CD4-positive, CD25-positive, alpha-beta regulatory T cell (primary cell): ENCODE data around the gene PCBD1. TPM values are rescaled to one million over a fixed set of nuclear protein-coding genes. Genes with fewer than 3 reads are reported as not detected.

ENCODE experiments used
- ATAC-seq, 2 donors: fragments of 150-1000 bp; cut with Tn5 transposase; one replicate each; pipeline ENCODE4 v1.10.0; 2021; ENCODE audit warnings: low read depth in 2 of 2, moderate number of reproducible peaks in 2 of 2, moderate library complexity in 1 of 2
- DNase-seq, 3 donors: peaks; one replicate each; pipeline versions ENCODE4 v3.0.0 to v3.0.0-alpha.2; 2012 to 2022; ENCODE audit warnings: mixed read lengths in 1 of 3
- H3K27ac ChIP-seq: one replicate; pipeline ENCODE4 v1.7.0; 2013; ENCODE audit warnings: mild to moderate bottlenecking, low read length; ENCODE audit not compliant: insufficient read depth, poor library complexity, severe bottlenecking
- H3K27me3 ChIP-seq: one replicate; pipeline ENCODE4 v1.7.0; 2013; ENCODE audit warnings: low read length; ENCODE audit not compliant: control insufficient read depth, insufficient read depth
- H3K36me3 ChIP-seq: one replicate; pipeline ENCODE4 v1.7.0; 2013; ENCODE audit warnings: mild to moderate bottlenecking, low read length, moderate library complexity; ENCODE audit not compliant: control insufficient read depth, insufficient read depth
- H3K4me1 ChIP-seq: 2 replicates; pipeline ENCODE4 v1.7.0; 2013; ENCODE audit warnings: mild to moderate bottlenecking, low read length; ENCODE audit not compliant: insufficient read depth, control insufficient read depth, poor library complexity, severe bottlenecking
- H3K4me3 ChIP-seq: one replicate; pipeline ENCODE4 v1.7.0; 2013; ENCODE audit warnings: low read depth, mild to moderate bottlenecking, low read length, moderate library complexity
- H3K9me3 ChIP-seq, 2 experiments: 1 replicate in 1 of 2; 2 replicates in 1 of 2; pipeline ENCODE4 v1.7.0; 2013; ENCODE audit warnings: low read length in 2 of 2, mild to moderate bottlenecking in 1 of 2, moderate library complexity in 1 of 2; ENCODE audit not compliant: control insufficient read depth in 2 of 2
- H3K27ac Mint-ChIP-seq, 3 donors: one replicate each; pipeline ENCODE4 v1.8.0; 2020 to 2022; ENCODE audit warnings: mild to moderate bottlenecking in 3 of 3, mixed read lengths in 3 of 3, moderate library complexity in 2 of 3
- H3K27me3 Mint-ChIP-seq: one replicate; pipeline ENCODE4 v1.8.0; 2022; ENCODE audit warnings: mild to moderate bottlenecking, mixed read lengths
- H3K36me3 Mint-ChIP-seq: one replicate; pipeline ENCODE4 v1.8.0; 2020; ENCODE audit warnings: mixed read lengths
- H3K4me1 Mint-ChIP-seq, 4 donors: one replicate each; pipeline ENCODE4 v1.8.0; 2020 to 2022; ENCODE audit warnings: mixed read lengths in 4 of 4, mild to moderate bottlenecking in 1 of 4
- H3K4me3 Mint-ChIP-seq, 4 donors: one replicate each; pipeline ENCODE4 v1.8.0; 2020 to 2022; ENCODE audit warnings: mild to moderate bottlenecking in 4 of 4, mixed read lengths in 4 of 4, moderate library complexity in 3 of 4
- H3K9me3 Mint-ChIP-seq, 7 donors: one replicate each; pipeline ENCODE4 v1.8.0; 2020 to 2022; ENCODE audit warnings: mixed read lengths in 7 of 7, mild to moderate bottlenecking in 3 of 7, moderate library complexity in 2 of 7
- polyA plus RNA-seq, 4 donors: library from polyadenylated mRNA; unstranded; fragments of 300-500 nt; fragmentation: Illumina TruSeq; gene quantifications; one replicate each; pipeline ENCODE4 v1.2.3, GENCODE V29; 2021
- total RNA-seq: library from RNA; stranded (reverse); gene quantifications from one replicate; pipeline ENCODE4 v1.2.3, GENCODE V29; 2022

Gene PCBD1
- total and polyA plus RNA-seq, 5 donors from 2014 or later = 14.0 to 41.7 (median 28.7) TPM

GRCh38 chr10:70910486-70911341 lies 22.3 kb upstream of the PCBD1 start:
- DNase-seq = no peak
- H3K9me3 ChIP-seq = no peaks in the 10 kb centered on the region
- Mint-ChIP-seq H3K27me3 (peaks cover 4% of the 10 kb centered on the region), H3K36me3 (no peaks in the 10 kb centered on the region), H3K9me3 (peaks cover 0 to 10% (median 0%) of the 10 kb centered on the region in 7 donors), H3K4me3 (no peak overlapping the region), H3K4me1 (no peaks in the 10 kb centered on the region), H3K27ac (no peak overlapping the region)
- no peaks in the 10 kb centered on the region for H3K36me3 ChIP-seq
- H3K4me3 ChIP-seq = no peak overlapping the region
- no peak overlapping the region for H3K27ac ChIP-seq
- ATAC-seq = no peak
- H3K27me3 ChIP-seq = no peaks in the 10 kb centered on the region
- no peaks in the 10 kb centered on the region for H3K4me1 ChIP-seq

GRCh38 chr10:70909326-70909935 lies 21.1 kb upstream of the PCBD1 start:
- no peak overlapping the region for H3K27ac ChIP-seq
- H3K4me1 ChIP-seq = no peaks in the 10 kb centered on the region
- no peaks in the 10 kb centered on the region for H3K9me3 ChIP-seq
- DNase-seq (no peak), ATAC-seq (no peak)
- H3K4me3 ChIP-seq = no peak overlapping the region
- H3K36me3 Mint-ChIP-seq = no peaks in the 10 kb centered on the region
- no peaks in the 10 kb centered on the region for H3K27me3 ChIP-seq
- H3K27me3 Mint-ChIP-seq = peaks cover 4% of the 10 kb centered on the region
- H3K4me3 Mint-ChIP-seq = no peak overlapping the region
- no peaks in the 10 kb centered on the region for H3K36me3 ChIP-seq
- H3K4me1 Mint-ChIP-seq = no peaks in the 10 kb centered on the region
- H3K9me3 Mint-ChIP-seq = peaks cover 0 to 10% (median 0%) of the 10 kb centered on the region in 7 donors
- peak overlapping the region in 1 of 3 donors; percentile 48 for H3K27ac Mint-ChIP-seq

DNA sequence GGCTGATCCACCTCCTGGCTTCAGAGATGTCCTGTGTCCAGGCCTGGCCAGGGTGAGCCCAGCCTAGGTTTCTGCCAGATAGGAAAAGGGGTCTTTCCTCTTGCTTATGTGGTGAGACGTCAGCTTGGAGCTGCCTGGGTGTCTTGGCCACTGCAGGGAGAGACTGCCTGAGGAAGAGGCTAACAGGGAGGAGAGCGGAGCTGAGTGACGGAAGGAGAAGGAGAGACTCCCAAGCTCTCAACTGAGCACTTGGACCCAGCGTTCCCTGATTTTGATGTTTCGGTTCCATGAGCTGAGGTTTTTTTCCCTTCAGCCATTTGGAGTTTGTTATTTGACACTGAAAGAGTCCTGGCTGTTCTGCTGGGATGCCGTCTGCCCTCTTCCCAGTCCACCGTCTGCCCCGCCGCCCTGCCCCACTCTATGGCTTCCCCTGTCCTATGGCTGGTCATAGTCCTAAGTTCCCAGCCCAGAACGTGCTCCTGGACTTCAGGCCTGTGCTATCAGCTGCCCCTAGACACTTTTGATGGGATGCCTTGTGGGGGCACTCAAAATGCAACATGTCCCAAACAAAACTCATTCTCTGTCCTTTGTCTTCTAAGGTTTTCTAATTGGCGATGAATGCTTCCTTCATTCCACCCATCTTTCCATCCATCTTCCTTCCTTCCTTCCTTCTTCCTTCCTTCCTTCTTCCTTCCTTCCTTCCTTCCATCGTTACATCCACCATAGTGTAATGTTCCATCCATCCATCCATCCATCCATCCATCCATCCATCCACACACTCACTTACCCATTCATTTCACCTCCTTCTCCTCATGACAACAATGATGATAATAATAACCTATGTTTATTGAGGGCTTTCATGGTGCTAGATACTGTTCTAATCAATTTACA lies 20.3 kb upstream of the PCBD1 start:
- H3K27me3 Mint-ChIP-seq = peaks cover 4% of the 10 kb centered on the region
- no peaks in the 10 kb centered on the region for H3K4me1 ChIP-seq
- no peak for ATAC-seq

DNA sequence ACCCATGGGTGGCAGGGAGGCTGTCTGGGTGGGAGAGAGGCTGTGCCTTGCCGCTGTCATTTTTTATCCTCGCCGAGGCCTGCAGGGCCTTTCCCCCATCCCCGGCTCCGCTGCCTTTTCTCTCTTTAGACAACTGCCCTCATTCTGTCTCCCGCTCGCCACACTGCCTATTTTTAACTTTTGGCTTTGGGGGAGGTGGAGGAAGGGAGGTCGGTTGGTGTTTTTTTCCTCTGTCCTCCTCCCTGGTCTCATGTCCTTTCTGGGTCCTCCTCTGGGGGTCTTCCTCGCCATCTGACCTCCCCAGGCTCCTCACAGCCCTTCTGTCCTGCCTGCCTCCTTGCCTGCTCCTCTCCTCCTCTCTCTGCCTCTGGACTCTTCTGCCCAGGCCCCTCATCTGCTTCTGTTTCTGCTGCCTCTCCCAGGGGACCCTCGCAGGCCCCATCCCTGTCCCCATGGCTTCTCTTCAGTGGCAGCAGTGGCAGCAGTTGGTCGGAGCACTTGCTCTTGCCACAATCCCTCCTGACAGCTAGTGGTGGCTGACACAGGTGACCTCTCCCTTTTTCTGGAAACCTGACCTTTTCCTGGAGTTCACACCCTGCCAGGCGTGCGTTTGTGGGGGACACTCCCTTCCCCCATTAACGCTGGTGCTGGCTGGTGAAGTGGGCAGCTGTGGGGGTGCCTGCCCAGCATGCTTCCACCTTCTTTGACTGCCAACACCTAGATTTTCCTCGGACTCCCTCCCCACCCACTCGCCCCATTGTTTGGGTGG lies 19.5 kb upstream of the PCBD1 start:
- Histone ChIP-seq H3K4me1 (no peaks in the 10 kb centered on the region), H3K27me3 (no peaks in the 10 kb centered on the region), H3K9me3 (no peaks in the 10 kb centered on the region), H3K27ac (no peak overlapping the region), H3K36me3 (no peaks in the 10 kb centered on the region), H3K4me3 (no peak overlapping the region)
- Mint-ChIP-seq H3K9me3 (peaks cover 0 to 5% (median 0%) of the 10 kb centered on the region in 7 donors), H3K4me3 (no peak overlapping the region), H3K27me3 (peaks cover 1% of the 10 kb centered on the region), H3K27ac (no peak overlapping the region), H3K4me1 (no peaks in the 10 kb centered on the region), H3K36me3 (no peaks in the 10 kb centered on the region)
- ATAC-seq = no peak
- DNase-seq = no peak

More for the DNA sequence above, 20.3 kb upstream of the PCBD1 start:
- no peaks in the 10 kb centered on the region for H3K36me3 Mint-ChIP-seq
- no peak overlapping the region for H3K4me3 Mint-ChIP-seq
- Histone ChIP-seq H3K36me3 (no peaks in the 10 kb centered on the region), H3K9me3 (no peaks in the 10 kb centered on the region), H3K4me3 (no peak overlapping the region), H3K27ac (no peak overlapping the region), H3K27me3 (no peaks in the 10 kb centered on the region)
- no peak overlapping the region for H3K27ac Mint-ChIP-seq
- H3K9me3 Mint-ChIP-seq = peaks cover 0 to 5% (median 0%) of the 10 kb centered on the region in 7 donors
- no peak for DNase-seq
- H3K4me1 Mint-ChIP-seq = no peaks in the 10 kb centered on the region

DNA sequence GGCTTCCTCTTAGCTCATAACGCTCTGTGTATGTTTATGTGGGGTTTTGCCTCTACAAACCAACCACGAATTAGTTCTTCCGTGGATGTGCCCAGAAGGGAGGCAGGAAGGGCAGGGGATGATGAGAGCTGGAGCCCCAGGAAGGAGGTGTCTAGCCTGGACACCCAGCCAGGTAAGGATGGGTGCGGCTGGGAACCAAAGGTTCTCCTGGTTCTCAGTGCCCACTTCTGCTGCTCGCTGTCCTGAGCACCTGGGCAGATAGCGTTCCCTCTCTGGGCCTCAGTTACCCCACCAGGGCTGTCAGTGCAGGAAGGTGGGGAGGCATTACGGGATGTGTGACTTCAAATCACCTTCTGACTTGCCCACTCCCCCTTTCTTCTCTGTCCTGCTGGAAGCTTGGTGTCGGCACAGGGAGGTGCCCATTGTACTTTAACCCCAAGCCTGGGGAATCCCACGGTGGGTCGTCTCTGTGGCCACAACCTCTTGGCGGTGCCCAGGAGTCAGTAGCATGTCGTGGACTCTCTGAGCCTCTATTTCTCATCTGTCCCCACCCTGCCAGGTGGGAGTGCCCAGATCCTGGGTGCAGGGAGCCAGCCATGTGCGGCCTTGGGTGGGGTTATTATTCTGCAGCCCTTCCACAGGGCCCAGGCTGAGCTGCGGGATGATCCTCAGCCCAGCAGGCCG lies 18.7 kb upstream of the PCBD1 start:
- no peaks in the 10 kb centered on the region for H3K36me3 ChIP-seq
- no peaks in the 10 kb centered on the region for H3K36me3 Mint-ChIP-seq
- H3K27me3 Mint-ChIP-seq = no peaks in the 10 kb centered on the region
- no peak overlapping the region for H3K4me3 ChIP-seq
- no peak for DNase-seq
- peaks cover 0 to 1% (median 0%) of the 10 kb centered on the region in 7 donors for H3K9me3 Mint-ChIP-seq
- no peak overlapping the region for H3K27ac Mint-ChIP-seq
- ATAC-seq = no peak
- H3K4me1 Mint-ChIP-seq = no peaks in the 10 kb centered on the region
- no peaks in the 10 kb centered on the region for H3K27me3 ChIP-seq
- H3K9me3 ChIP-seq = no peaks in the 10 kb centered on the region
- no peaks in the 10 kb centered on the region for H3K4me1 ChIP-seq
- H3K4me3 Mint-ChIP-seq = no peak overlapping the region
- H3K27ac ChIP-seq = no peak overlapping the region

DNA sequence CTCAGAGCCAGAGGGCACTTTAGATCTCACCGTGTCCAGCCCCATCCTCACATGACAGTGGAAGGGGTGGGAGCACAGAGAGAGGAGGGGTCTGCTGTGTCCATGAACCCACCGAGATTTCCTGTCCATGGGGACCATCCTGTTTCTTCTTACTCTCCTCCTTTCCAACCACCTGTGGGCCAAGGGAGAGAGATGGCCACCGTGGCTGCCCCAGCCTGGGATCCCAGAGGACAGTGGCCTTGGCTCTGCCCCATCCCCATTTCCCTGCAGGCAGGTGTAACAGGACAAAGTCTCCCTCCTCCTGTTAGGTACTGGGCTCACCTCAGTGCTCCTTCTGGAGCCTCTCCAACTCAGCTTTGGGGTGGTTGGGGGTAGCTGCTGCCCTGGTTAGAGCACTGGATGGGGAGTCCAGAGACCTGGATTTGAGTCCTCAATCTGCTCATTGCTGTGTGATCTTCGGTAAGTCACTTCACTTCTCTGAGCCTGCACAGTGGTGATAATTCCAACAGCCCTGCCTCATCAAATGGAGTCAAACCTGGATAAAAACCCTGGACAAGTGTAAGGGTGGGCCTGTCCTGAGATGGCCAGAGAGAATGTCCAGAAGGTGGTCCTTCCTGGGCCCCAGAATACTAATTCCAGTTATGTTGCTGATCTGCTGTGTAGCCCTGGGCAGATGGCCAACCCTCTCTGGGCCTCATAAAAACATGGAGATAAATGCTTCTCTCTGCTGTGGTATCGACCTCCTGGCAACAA lies 17.8 kb upstream of the PCBD1 start:
- H3K9me3 ChIP-seq = no peaks in the 10 kb centered on the region
- no peaks in the 10 kb centered on the region for H3K27me3 ChIP-seq
- H3K36me3 ChIP-seq = no peaks in the 10 kb centered on the region
- no peaks in the 10 kb centered on the region for H3K9me3 Mint-ChIP-seq
- peak overlapping the region in 1 of 3 donors; percentile 12 for H3K27ac Mint-ChIP-seq
- DNase-seq (no peak), ATAC-seq (no peak)
- no peak overlapping the region for H3K4me3 Mint-ChIP-seq
- H3K4me1 ChIP-seq = no peaks in the 10 kb centered on the region
- H3K4me1 Mint-ChIP-seq = no peaks in the 10 kb centered on the region
- no peak overlapping the region for H3K4me3 ChIP-seq
- peaks cover 3% of the 10 kb centered on the region for H3K27me3 Mint-ChIP-seq
- no peaks in the 10 kb centered on the region for H3K36me3 Mint-ChIP-seq
- no peak overlapping the region for H3K27ac ChIP-seq
